ENCODE measurements around the gene GARNL3.

Gene GARNL3

GRCh38 chr9:127362829-127363228, 98.3 kb downstream of the GARNL3 start:
- TF ChIP-seq FOXP2 (optimal IDR thresholded peaks at IDR 0.05; ENCODE audit: borderline replicate concordance, extremely low read depth, extremely low read length, insufficient read depth) (no peak), TAF1 (IDR thresholded peaks at IDR 0.05; ENCODE audit: borderline replicate concordance, insufficient read depth, low read length) (no peak), POLR2AphosphoS5 (IDR thresholded peaks at IDR 0.05; ENCODE audit: low read depth, low read length) (no peak), SIN3A (IDR thresholded peaks at IDR 0.05; ENCODE audit: borderline replicate concordance, insufficient read depth, low read length) (no peak), REST (IDR thresholded peaks at IDR 0.05; ENCODE audit: insufficient read depth in 1 of 2, low read depth in 2 of 2, low read length in 2 of 2) (no peak)

- no peak for TF ChIP-seq FOXP2 (optimal IDR thresholded peaks at IDR 0.05; ENCODE audit: borderline replicate concordance, extremely low read depth, extremely low read length, insufficient read depth)
- TF ChIP-seq TAF1 (IDR thresholded peaks at IDR 0.05; ENCODE audit: borderline replicate concordance, insufficient read depth, low read length), result no peak
- no peak for TF ChIP-seq REST (IDR thresholded peaks at IDR 0.05; ENCODE audit: insufficient read depth in 1 of 2, low read depth in 2 of 2, low read length in 2 of 2)
- TF ChIP-seq SIN3A (IDR thresholded peaks at IDR 0.05; ENCODE audit: borderline replicate concordance, insufficient read depth, low read length), result no peak
- TF ChIP-seq POLR2AphosphoS5 (IDR thresholded peaks at IDR 0.05; ENCODE audit: low read depth, low read length), result no peak
Observed at GRCh38 chr9:127365461-127365860, 100.9 kb downstream of the GARNL3 start.

- TF ChIP-seq TAF1 (IDR thresholded peaks at IDR 0.05; ENCODE audit: borderline replicate concordance, insufficient read depth, low read length) (no peak), REST (IDR thresholded peaks at IDR 0.05; ENCODE audit: insufficient read depth in 1 of 2, low read depth in 2 of 2, low read length in 2 of 2) (no peak), FOXP2 (optimal IDR thresholded peaks at IDR 0.05; ENCODE audit: borderline replicate concordance, extremely low read depth, extremely low read length, insufficient read depth) (no peak), SIN3A (IDR thresholded peaks at IDR 0.05; ENCODE audit: borderline replicate concordance, insufficient read depth, low read length) (no peak), POLR2AphosphoS5 (IDR thresholded peaks at IDR 0.05; ENCODE audit: low read depth, low read length) (no peak)
Observed at GRCh38 chr9:127366594-127366993, 102.0 kb downstream of the GARNL3 start.

DNA sequence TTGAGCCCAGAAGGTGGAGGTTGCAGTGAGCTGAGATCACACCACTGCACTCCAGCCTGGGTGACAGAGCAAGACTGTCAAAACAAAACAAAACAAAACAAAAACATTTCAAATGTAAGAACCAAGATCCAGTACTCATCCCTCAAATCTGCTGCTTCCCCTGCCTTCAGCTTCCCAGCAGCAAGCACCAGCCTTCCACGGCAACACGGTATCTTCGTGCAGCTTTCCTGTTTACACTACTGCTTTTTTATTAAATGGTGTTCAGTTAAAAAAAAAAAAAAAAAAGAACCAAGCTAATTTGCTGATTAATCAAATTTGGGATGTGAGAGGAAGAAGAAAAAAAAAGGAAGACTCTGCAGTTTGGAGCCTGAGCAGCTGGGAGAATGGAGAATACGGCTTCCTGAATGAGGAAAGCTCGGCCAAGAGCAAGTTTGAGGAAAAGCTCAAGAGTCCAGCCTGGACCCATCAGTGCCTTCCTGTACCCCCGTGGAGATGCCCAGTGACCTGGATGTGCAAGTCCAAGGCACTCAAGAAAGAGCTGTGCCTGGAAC, 104.4 kb downstream of the GARNL3 start:
- no peak for TF ChIP-seq TAF1 (IDR thresholded peaks at IDR 0.05; ENCODE audit: borderline replicate concordance, insufficient read depth, low read length)
- no peak for TF ChIP-seq REST (IDR thresholded peaks at IDR 0.05; ENCODE audit: insufficient read depth in 1 of 2, low read depth in 2 of 2, low read length in 2 of 2)
- TF ChIP-seq SIN3A (IDR thresholded peaks at IDR 0.05; ENCODE audit: borderline replicate concordance, insufficient read depth, low read length), result no peak
- TF ChIP-seq FOXP2 (optimal IDR thresholded peaks at IDR 0.05; ENCODE audit: borderline replicate concordance, extremely low read depth, extremely low read length, insufficient read depth), result no peak
- TF ChIP-seq POLR2AphosphoS5 (IDR thresholded peaks at IDR 0.05; ENCODE audit: low read depth, low read length), result no peak

DNA sequence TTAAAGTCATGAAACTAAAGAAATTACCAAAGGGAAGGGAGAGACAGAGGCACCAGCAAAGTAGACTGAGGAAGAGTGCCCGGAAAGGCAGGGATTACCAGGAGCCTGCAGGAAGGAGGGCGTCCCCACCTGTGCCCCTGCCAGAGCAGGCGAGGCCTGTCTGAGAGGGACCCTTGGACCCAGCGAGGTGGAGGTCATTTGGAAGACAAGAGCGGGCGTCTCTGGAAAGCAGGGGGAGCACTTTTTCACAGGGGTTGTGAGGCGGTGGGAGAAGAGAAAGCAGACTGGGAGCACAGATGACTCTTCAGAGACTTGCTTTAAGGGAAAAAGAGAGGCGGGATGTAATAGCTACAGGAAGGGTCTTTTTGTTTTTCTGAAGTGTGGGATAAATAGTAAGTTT, 104.9 kb downstream of the GARNL3 start:
- no peak for TF ChIP-seq TAF1 (IDR thresholded peaks at IDR 0.05; ENCODE audit: borderline replicate concordance, insufficient read depth, low read length)
- TF ChIP-seq FOXP2 (optimal IDR thresholded peaks at IDR 0.05; ENCODE audit: borderline replicate concordance, extremely low read depth, extremely low read length, insufficient read depth), result no peak
- TF ChIP-seq SIN3A (IDR thresholded peaks at IDR 0.05; ENCODE audit: borderline replicate concordance, insufficient read depth, low read length), result no peak
- TF ChIP-seq POLR2AphosphoS5 (IDR thresholded peaks at IDR 0.05; ENCODE audit: low read depth, low read length), result no peak
- TF ChIP-seq REST (IDR thresholded peaks at IDR 0.05; ENCODE audit: insufficient read depth in 1 of 2, low read depth in 2 of 2, low read length in 2 of 2), result no peak

Data from PFSK-1 (cell line).